RWPE2 (cell line): Measurements from ENCODE around the gene CCDC146.
A peak's percentile ranks its signal among the peaks of the same experiment; 100 is the strongest.

Experiments used
- ATAC-seq: fragments of 200-7000 bp; cut with Tn5 transposase; 3 replicates; pipeline ENCODE4 v1.9.1; 2021; ENCODE audit warnings: low read depth
- DNase-seq: peaks from one replicate; pipeline ENCODE4 v3.0.0-alpha.2; 2020; ENCODE audit warnings: low spot score
- H3K27ac ChIP-seq: fragments of 450-650 bp; 2 replicates; pipeline ENCODE4 v1.5.1; 2017; ENCODE audit warnings: mild to moderate bottlenecking; ENCODE audit not compliant: poor library complexity, severe bottlenecking
- H3K27me3 ChIP-seq: fragments of 250-450 bp; sonication (Bioruptor Pico); 2 replicates; pipeline ENCODE4 v1.5.1; 2021; ENCODE audit warnings: mild to moderate bottlenecking, moderate library complexity; ENCODE audit not compliant: insufficient read depth, poor library complexity, severe bottlenecking
- H3K36me3 ChIP-seq: fragments of 250-450 bp; sonication (Bioruptor Pico); 2 replicates; pipeline ENCODE4 v1.5.1; 2020; ENCODE audit warnings: low read depth, mild to moderate bottlenecking, moderate library complexity
- H3K4me1 ChIP-seq: fragments of 250-450 bp; sonication (Bioruptor Pico); 2 replicates; pipeline ENCODE4 v1.5.1; 2021; ENCODE audit warnings: mild to moderate bottlenecking, moderate library complexity; ENCODE audit not compliant: insufficient read depth, poor library complexity, severe bottlenecking
- H3K4me3 ChIP-seq: fragments of 250-450 bp; sonication (Bioruptor Pico); 2 replicates; pipeline ENCODE4 v1.5.1; 2021; ENCODE audit warnings: mild to moderate bottlenecking, moderate library complexity; ENCODE audit not compliant: severe bottlenecking
- H3K9me3 ChIP-seq: fragments of 250-450 bp; sonication (Bioruptor Pico); 2 replicates; pipeline ENCODE4 v1.5.1; 2021; ENCODE audit warnings: mild to moderate bottlenecking, moderate library complexity; ENCODE audit not compliant: severe bottlenecking
- TF ChIP-seq, protein P1 (sequence below): fragments of 450-650 bp; IDR thresholded peaks from one replicate; pipeline ENCODE4 v1.5.1; 2017; ENCODE audit warnings: mild to moderate bottlenecking, moderate library complexity; ENCODE audit not compliant: poor library complexity, severe bottlenecking

CCDC146 gene

DNA sequence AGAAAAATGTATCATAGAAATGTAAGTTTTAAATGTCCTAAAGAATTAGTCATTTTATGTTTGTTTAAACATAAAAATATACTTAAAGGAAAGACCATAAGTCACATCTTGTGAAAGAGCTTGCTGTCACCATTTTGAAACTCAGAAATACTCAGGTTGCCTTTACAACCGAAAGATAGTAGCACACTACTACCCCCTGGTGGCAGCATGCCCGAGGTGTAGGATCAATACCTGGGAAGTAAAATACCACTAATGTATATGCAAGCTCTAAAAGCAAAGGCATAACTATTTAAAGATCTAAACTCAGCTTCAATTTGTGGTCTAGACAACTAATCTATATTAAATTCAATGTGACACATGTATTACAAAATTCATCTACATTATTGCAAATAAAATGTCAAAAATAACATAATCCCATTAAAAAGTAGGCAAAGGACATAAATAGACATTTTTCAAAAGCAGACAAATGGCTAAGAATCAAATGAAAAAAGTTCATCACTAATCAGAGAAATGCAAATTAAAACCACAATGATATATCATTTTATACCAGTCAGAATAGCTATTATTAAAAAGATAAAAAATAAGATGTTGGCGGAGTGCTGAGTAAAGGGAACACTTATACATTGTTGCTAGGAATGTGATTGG, 124.9 kb downstream of the CCDC146 start:
- H3K9me3 ChIP-seq: no peaks in the 10 kb centered on the region
- ATAC-seq (peak; percentile 85), DNase-seq (peak; percentile 68)
- TF ChIP-seq, protein P1, sequence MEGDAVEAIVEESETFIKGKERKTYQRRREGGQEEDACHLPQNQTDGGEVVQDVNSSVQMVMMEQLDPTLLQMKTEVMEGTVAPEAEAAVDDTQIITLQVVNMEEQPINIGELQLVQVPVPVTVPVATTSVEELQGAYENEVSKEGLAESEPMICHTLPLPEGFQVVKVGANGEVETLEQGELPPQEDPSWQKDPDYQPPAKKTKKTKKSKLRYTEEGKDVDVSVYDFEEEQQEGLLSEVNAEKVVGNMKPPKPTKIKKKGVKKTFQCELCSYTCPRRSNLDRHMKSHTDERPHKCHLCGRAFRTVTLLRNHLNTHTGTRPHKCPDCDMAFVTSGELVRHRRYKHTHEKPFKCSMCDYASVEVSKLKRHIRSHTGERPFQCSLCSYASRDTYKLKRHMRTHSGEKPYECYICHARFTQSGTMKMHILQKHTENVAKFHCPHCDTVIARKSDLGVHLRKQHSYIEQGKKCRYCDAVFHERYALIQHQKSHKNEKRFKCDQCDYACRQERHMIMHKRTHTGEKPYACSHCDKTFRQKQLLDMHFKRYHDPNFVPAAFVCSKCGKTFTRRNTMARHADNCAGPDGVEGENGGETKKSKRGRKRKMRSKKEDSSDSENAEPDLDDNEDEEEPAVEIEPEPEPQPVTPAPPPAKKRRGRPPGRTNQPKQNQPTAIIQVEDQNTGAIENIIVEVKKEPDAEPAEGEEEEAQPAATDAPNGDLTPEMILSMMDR: peak; percentile 92
- H3K27me3 ChIP-seq: no peaks in the 10 kb centered on the region
- no peak overlapping the region for H3K27ac ChIP-seq
- H3K4me3 ChIP-seq: no peak overlapping the region
- H3K36me3 ChIP-seq: no peaks in the 10 kb centered on the region
- H3K4me1 ChIP-seq: no peaks in the 10 kb centered on the region

DNA sequence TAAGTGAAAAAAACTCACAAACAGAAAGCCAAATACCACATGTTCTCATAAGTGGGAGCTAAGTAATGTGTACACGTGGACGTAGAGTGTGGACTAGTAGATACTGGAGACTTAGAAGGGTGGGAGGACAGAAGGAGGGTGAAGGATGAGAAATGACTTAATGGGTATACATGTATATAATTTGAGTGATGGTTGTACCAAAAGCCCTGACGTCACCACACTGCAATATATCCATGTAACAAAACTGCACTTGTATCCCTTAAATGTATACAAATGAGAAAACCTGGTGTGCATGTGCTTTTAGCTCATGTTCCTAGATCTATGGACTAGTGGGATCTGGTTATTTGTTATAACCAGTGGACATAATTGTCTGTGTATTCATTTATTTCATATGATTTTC, 125.7 kb downstream of the CCDC146 start:
- DNase-seq (no peak), ATAC-seq (no peak)
- TF ChIP-seq, protein P1: no peak
- H3K36me3 ChIP-seq: no peaks in the 10 kb centered on the region
- no peaks in the 10 kb centered on the region for H3K27me3 ChIP-seq
- H3K9me3 ChIP-seq: no peaks in the 10 kb centered on the region
- no peak overlapping the region for H3K27ac ChIP-seq
- no peak overlapping the region for H3K4me3 ChIP-seq
- H3K4me1 ChIP-seq: no peaks in the 10 kb centered on the region

DNA sequence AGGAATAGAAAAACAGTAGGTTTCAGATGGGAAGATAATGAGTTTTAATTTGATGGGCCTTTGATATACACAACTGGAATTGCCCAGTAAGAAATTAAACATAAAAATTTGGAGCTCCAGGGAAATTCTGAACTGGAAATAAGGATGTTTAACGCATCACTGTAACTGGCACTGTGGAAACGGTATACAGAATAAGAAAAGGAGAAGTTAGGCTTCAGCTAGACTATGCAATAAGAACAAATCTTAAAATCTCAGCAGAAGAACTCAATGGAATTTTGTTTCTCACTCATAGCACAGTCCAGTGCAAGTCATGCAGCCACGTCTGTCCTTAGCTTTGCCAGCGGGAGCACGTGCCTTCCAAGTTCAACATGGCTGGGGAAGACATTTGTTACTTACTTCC, 130.1 kb downstream of the CCDC146 start:
- H3K9me3 ChIP-seq: no peaks in the 10 kb centered on the region
- TF ChIP-seq, protein P1: no peak
- DNase-seq: no peak

DNA sequence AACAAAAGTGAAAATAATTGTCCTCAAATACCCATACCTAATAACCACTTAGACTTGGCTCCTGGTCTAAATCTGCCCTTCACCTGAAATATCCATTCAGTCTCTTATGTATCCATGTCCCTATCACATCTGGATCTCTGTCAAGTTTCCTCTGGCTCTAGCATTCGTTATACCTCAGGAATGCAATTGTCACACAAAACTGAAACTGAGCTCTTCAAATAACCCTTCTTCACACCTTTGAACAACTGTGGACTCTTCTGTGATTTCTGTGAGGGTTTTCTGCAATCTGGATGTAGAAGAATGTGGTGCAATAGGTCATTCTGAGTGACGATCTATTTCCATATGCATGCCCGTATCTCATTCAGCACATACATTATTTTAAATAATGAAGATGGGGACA, 130.7 kb downstream of the CCDC146 start:
- TF ChIP-seq, protein P1: no peak
- no peaks in the 10 kb centered on the region for H3K36me3 ChIP-seq
- H3K27ac ChIP-seq: no peak overlapping the region
- DNase-seq (no peak), ATAC-seq (no peak)
- H3K27me3 ChIP-seq: no peaks in the 10 kb centered on the region
- no peaks in the 10 kb centered on the region for H3K4me1 ChIP-seq
- no peaks in the 10 kb centered on the region for H3K9me3 ChIP-seq
- no peak overlapping the region for H3K4me3 ChIP-seq

More for the DNA sequence above, 130.1 kb downstream of the CCDC146 start:
- H3K27me3 ChIP-seq: no peaks in the 10 kb centered on the region
- no peaks in the 10 kb centered on the region for H3K36me3 ChIP-seq
- no peak overlapping the region for H3K27ac ChIP-seq
- no peak for ATAC-seq
- H3K4me1 ChIP-seq: no peaks in the 10 kb centered on the region
- H3K4me3 ChIP-seq: no peak overlapping the region

DNA sequence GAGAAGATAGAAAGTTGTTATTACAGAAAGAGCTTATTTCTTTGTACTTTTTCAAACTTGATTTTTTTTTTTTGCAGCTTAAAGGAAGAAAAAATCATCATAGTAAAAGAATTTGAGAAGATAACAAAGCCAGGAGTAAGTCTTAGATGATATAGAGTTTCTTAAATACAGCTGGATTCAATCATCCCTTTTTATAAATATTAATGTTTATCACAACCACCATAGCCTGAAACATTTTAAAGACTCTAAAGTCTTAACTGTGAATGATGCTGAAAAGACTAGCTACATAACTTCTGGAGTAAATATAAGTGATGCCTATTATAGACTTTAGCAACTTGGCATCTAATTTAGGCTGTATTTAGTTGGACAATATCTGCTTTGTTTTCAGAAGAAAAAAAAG, 132.0 kb downstream of the CCDC146 start:
- H3K4me1 ChIP-seq: no peaks in the 10 kb centered on the region
- H3K27ac ChIP-seq: no peak overlapping the region
- DNase-seq: no peak
- no peaks in the 10 kb centered on the region for H3K36me3 ChIP-seq
- no peak for ATAC-seq
- no peaks in the 10 kb centered on the region for H3K27me3 ChIP-seq
- TF ChIP-seq, protein P1: no peak
- no peak overlapping the region for H3K4me3 ChIP-seq
- H3K9me3 ChIP-seq: no peaks in the 10 kb centered on the region
